Activated CD8-positive, alpha-beta memory T cell treated with anti-CD3 and anti-CD28 coated beads for 24 hours (primary cell): ENCODE data around the gene COQ8A.
"Not testable (repeated sequence)": the region's sequence is repeated elsewhere in the genome, so short reads cannot be mapped to it uniquely, and the experiment has no call there.

Experiments
- DNase-seq: peaks from one replicate; pipeline ENCODE4 v3.0.0-alpha.2; 2020

COQ8A gene

DNA sequence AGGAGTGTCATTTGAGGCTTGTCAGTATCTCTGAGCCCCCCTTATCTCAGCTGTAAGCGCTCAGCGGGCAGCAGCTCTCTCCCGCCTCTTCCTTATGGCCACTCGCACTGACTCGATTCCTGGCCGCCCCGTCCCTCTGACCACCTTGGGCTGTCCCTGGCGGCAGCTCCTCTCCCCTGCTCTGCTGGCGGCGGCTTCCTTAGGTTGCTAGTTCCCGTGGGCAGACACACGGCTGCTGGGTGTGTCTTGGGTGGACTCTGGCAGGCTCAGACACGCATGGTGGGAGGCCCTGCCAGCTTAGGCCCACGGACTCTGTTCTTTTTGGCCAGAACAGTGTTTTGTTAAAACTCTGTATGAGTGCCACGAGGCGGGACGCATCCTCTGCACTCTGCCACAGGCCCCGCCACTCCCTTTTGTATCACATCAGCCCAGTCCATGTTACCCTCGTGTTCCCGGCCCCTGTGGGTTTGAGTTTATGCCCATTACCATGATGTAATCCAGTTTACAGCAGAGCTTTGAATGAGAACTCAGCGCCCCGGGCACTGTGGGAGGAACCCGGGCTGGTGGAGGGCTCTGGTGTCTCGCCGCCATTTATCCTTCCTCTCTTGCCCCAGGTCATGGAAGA, 45.9 kb downstream of the COQ8A start:
- DNase-seq, result no peak

DNA sequence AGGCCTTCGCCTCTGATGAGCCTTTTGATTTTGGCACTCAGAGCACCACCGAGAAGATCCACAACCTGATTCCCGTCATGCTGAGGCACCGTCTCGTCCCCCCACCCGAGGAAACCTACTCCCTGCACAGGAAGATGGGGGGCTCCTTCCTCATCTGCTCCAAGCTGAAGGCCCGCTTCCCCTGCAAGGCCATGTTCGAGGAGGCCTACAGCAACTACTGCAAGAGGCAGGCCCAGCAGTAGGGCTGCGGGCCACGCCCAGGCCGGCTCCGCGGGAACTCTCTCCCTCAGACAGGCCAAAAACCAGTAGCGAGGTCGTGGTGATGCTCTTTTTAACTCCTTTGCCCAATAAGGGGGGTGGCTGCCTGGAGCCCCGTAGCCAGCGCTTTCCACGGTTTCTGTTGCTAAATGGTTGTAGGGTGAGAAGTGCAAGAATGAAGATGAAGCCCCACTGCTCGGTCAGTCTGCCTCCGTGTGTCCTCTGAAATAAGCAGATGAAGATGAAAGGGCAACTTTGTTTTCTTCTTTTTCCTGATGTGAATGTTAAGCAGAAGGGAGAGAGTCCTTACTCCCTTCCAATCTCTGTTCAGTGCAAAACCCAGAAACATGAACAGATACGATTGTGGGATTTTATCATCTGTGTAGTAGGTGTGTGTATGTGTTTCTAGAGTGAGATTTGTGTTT, 46.5 kb downstream of the COQ8A start:
- DNase-seq, result no peak

DNA sequence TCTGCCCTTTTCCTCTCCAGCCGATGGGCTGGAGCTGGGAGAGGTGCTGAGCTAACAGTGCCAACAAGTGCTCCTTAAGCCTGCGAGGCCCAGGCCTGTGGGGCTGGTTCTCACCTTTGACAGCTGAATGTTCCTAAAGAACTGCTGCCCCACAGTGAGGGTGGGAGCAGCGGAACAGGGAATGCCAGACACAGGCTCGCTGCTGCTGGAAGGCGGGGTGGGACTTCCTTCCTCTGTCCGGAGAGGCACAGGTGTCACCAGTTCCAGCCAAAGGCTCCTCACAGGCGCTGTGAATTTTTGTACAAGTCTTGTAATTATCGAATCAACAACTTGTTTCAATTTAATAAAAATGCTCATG, 47.1 kb downstream of the COQ8A start:
- DNase-seq, result no peak

DNA sequence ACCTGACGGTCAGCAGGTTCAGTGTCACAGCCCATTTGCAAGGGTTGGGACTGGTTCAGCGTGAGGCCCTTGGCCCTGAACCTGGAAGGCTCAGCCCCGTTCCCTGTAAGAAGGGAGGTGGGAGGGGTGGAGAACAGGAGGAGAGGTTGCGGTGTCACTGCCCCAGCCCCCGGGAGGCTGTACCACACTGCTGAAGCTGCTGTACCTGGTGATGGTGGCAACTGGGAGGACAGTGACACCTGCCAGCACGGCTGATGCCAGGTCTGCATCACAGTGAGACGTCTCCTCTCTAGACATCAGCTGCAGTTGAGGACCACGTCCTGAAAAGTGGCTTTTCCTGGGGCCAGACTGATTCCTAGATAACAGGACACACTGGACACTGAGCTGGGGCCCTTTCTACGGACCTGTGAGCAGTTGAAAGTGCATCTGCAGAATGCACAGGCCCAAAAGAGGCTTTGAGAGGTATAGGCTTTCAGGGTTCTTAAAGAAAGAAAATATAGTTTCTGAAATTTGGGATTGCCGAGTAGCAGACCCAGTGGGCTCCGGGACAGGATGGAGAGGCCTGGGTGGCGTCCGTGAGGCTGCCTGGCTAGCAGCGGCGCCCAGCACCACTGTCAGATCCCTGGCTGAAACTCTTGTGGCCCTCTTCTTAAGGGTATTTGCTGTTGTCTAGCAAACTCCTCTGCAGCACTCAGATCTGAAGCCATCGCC, 47.7 kb downstream of the COQ8A start:
- DNase-seq, result no peak

DNA sequence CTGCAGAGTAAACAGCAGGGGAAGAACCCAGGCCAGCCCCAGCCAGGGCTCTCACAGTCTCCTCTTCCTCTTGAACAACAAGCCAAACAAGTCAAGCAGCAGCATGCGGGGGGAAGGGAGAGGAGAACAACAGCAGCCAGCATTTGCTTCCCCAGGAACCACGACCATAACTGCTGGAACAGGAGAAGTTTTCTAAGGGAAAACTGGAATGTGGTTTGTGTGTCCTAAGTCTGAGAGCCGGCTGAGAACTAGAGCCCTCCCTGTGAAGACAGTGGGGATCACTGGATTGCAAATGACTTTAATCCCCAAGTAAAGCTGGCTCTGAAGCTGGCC, 48.2 kb downstream of the COQ8A start:
- DNase-seq, result no peak

DNA sequence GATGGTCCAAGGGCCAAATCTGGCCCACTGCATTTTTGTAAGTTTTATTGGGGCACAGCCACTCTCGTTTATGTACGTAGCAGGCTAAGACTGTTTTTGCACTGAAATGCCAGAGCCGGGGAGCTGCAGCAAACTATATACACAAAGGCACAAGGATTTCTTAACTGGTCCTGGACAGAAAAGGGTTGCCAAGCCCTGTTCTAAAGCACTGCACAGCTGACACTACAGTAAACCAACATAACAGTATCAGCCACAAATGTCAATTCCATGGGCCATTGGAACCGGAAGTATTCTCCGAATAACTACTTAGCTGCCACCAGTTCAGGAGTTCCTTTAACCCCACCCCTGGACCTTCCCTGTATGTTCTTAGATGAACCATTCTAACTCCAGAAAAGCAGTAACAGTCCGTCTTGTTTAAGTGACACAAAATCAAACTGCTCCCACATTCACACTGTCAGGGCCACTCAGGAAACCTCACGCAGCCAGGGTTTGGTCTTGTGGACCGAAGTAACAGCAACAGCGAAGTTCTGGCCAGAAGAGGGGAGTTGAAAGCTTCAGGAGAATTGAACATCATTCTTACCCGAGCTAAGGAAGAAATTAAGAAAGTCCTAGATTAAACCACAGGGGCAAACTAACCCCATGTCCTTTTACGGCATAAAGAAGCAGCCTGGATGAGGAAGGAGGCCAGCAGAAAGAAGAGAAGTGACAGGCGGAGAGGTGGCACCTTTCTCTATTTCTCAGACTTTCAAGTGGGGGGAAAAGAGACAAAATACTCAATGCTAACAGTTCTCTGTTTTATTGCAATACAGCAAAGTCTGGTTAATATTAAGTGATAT, 49.2 kb downstream of the COQ8A start:
- peak; percentile 54 for DNase-seq

DNA sequence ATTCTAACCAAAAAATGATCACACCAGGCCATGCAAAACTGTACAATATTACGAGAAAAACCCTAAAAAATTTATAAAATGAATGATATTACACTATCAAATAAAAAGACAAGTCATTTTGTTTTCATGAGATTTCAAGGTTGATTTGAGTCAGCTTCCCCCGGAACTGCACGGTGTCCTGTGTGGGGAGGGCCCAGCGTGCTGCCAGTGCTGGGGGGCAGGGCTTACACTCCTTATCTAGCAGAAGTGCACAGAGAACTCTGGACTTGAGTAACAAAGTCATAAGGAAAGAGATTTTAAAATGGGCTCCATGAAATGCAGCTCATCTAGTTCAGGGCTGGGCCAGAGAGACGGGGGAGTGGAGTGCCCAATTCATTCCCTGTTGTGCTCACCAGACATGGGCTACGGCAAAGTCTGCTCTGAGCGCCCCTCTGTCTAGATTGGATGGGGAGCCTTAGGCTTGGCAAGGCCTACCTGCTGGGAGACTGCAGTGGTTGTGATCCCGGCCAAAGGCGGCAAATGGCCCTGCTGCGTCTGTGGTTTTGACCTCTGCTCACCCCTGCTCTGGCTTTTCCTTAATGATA, 50.1 kb downstream of the COQ8A start:
- DNase-seq, result peak; percentile 74

DNA sequence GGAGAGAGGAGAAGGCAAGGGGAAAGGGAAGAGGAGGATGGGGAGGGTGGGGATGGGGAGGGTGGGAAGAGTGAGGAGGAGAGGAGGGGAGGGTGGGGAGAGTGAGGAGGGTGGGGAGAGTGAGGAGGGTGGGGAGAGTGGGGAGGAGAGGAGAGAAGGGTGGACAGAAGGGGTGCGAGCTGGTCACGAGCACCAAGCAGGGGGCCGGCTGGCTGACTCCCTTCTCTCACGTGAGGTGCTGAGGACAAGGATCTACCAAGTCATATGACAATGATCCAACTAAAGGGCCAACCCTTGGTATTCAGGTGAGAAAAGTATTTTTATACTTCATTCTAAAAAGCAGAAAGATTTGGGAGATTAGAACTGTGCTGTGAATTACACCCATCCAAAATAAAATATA, 51.8 kb downstream of the COQ8A start:
- no peak for DNase-seq

DNA sequence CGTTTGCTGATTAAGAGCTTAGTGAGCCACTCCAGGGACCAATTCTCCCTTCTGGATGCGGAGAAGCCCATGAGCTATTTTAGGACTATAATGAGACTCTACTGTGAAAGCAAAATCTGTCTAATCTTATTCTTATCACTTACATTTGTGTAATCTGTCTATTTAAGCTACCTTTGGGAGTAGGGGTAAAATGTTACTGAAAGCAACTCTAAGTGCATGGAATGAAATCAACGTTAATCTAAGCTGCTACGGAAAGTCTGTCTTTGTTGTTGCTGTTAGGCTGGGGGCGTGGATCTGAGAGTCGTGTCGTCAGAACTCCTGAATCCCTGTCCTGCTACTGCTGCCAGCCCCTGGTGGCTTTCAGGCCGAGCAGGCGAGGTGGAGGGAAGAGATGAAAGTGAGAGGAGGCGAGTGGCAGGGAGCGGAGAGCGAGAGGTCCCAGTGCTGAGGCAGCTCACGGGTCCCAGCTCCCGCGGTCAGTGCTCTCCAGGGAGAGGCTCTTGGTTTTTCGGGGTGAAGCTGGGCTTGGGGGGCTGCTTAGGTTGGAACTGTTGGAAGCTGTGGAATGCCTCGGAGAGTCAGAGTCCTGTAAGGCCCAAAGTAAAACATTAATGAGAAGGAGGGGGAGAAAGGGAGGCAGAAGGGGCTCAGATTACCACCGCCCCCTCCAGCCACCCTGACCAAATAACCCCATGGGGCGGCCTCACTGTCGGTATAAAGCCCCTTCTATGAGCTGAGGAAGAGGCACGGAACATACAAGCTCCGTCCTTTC, 53.9 kb downstream of the COQ8A start:
- DNase-seq, result no peak

DNA sequence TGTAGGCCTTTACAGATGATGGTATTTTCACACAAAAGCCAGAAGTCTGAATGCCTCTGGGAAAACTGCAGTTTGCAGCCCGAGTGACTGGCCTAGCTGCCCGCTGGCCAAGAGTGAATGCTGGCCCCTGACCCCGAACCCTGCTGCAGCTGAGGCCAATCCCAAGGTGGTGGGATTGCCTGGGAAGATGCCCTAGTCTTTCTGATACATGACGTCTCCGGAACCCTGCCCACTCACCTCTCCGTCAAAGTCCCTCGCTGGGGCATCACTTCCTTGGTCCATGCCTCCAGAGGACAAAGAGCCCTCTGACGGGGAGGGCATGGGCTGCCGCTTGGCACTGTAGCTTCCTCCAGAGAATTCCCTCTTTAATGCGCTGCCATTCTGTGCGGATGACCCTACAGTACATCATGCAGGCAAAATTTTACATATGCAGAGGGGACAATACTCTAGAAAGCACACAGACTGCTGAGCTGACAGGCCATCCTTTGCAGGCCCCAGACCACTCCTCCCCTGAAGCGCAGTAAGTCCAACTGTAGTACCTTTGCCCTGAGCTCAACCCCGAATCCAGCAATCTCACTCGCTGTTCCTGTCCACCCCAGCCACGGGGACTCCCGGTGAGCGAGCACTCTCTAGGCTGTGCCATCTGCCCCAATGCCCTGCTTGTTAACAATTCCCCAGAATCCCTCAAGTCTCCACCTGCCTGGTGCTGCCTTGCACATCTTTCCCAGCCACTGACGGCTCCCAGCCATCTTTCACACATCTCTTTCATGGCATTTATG, 54.7 kb downstream of the COQ8A start:
- no peak for DNase-seq

DNA sequence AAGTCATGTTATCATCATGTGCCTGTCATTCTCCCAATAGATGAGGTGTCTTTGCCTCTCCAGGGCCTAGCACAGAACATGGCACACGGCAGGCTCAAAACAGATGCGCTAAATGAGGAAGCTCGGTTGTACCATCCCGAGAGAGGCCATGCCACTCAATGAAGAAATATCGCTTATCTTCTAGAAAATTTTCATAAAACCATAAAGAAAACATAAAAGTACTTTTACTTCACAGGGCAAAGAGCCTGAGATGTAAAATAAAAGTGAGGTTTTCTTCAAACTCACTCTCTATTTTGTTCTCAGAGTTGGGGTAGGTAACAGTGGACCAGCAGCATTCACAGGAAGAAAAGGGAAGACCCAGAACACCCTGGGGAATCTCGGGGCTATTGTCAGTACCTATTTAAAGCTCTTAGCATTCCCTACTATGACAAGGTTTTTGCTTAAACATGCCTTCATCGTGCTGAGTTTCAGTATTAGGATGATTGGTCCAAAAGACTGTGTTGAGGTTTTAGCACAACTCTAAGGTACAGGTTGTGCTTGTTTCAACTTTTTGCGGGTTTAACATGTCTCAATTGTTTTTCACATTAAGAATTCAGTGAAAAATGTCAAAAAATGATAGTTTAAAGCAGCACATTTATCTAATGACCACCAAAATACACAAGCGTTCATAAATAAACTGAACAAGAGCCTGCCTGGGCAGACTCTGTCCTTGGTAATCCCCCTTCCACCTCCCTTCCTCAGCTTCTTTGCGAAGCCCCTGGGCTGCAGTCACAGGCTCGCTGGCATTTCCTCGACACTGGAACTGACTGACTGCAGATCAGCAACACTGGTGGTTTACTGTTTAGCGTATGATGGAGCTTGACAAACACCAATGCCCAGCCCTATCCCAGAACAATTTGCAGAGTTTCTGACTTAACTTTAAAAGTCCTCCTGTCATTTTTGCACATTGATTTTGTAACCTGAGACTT, 55.6 kb downstream of the COQ8A start:
- no peak for DNase-seq

DNA sequence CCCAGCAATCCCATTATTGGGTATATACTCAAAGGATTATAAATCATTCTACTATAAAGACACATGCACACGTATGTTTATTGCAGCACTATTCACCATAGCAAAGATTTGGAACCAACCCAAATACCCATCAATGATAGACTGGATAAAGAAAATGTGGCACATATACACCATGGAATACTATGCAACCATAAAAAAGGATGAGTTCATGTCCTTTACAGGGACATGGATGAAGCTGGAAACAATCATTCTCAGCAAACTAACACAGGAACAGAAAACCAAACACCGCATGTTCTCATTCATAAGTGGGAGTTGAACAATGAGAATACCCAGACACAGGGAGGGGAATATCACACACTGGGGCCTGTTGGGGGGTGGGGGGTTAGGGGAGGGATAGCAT, 59.5 kb downstream of the COQ8A start:
- not testable (repeated sequence) for DNase-seq

DNA sequence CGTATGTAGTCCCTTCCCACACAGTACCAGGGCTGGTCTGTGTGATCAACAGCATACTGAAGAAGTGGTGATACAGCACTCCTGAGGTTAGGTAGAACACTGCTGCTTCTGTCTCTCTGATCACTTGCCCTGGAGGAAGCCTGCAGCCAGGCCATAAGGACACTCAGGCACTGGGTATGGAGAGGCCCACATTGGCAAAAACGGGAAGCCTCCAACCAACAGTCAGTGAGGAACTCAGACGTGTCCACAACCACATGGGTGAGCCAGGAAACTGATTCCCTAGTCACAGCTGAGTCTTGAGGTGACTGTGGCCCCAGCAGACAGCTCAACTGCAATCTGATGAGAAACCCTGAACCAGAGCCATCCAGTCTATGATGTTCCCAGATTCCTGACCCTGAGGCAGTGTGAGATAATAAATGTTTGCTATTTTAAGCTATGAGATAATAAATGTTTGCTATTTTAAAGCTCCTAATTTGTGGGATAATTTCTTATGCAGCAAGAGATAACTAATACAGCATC, 62.5 kb downstream of the COQ8A start:
- no peak for DNase-seq

DNA sequence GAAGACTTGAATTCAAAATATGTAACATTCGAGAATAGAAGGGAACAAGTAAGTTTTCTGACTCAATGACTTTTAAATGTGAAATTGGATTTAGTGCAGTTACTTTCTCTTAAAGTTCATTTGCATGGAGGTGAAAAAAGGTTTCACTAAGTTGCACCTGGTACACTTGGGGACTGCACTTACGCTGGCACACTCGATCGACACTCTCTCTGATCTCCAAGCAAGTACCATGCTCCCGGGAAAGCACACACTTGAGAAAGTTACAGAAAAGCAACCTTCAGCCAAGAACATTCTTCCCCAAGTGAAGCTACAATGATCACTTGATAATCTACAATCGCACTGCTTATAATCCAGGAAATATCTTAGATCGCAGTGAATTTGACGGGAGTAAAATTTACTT, 63.1 kb downstream of the COQ8A start:
- no peak for DNase-seq

DNA sequence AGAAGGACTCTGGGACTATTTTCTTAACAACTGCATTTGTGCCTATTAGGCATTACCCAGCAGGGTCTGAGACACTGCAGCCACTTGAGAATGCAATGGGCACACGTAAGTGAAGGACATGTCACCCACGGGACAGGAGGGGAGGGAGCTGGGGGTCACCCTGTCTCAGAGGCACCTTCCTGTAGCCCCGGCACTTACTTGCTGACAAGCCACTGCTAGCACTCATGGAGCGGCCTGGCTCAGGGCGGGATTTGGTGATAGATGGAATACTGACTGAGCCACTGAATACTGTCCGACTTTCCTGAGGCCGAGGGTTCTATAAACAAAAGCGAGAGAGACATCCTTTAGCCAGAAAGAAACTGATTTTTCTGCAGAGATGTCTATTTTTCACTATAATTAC, 64.7 kb downstream of the COQ8A start:
- no peak for DNase-seq

DNA sequence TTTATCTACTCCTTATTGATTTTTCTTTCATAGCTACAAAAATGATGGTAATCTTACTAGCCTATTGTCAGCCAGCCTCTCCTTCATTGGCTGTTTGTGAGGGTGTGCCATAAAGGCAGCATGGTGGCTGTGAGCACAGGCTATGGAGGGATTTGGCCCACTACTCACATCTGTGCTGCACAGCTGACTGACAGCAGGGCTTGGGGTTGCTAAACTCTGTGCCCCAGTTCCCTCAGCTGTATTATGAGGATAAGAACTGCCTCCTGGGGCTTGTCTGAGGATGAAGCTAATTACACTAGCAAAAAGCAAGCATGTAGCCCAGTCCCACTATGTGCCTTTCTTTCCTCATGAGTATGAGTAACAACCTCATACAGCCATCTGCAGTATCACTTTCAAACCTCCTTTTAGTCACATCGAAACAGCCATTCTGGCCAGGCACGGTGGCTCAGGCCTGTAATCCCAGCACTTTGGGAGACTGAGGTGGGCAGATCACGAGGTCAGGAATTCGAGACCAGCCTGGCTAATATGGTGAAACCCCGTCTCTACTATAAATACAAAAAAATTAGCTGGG, 66.2 kb downstream of the COQ8A start:
- no peak for DNase-seq

DNA sequence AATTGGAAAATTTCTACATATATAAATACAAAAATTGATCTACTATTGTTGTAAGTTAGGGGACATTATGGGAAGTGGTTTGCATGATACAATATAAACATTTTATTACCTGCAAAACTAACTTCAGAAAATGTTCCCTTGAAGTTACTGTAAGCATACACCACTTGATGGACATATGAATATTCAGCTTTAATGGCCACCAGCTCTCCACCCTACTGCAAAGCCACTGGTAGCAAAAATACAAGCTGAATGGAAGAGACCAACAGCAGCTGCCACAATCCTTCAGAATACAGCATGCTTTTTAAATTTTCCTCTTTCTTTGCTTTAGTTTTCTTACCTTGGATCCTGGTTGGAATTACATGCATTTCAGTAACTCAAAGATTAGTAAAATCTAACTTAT, 69.8 kb downstream of the COQ8A start:
- no peak for DNase-seq

DNA sequence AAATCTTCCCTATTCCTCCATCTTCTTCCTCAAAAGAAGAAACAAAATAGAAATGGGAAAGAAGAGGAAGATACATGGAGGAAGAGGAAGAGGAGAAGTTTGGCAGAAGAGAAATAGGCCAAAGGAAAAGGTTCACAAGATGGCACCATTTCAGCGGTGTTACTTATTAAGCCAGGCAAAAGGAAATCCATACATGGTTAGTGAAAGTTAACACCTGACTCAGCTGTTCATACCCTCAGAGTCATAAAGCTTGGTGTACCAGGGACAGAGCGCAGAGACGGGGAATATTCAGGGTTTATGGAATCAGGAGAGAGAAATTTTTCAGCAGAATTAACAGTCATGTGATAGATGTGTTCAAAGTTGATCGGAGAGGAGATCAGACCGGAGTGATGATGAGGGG, 70.6 kb downstream of the COQ8A start:
- DNase-seq, result no peak

DNA sequence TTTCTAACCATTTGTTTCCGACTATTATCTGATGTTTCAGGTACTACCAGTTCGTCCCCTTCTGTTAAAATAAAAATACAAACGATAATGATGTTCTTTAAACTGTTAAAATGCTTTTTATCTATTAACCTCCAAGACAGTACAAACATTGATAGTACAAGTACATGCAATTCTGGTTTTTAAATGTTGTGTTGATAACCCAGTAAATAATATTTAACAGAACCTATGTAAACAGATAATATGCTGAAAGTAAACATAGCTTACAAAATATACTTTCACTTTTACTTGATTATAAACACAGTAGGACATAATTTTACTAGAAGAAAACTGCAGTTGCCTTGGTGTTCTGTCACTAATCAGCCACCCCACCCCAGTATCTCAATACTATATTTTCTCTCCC, 76.9 kb downstream of the COQ8A start:
- DNase-seq, result no peak

DNA sequence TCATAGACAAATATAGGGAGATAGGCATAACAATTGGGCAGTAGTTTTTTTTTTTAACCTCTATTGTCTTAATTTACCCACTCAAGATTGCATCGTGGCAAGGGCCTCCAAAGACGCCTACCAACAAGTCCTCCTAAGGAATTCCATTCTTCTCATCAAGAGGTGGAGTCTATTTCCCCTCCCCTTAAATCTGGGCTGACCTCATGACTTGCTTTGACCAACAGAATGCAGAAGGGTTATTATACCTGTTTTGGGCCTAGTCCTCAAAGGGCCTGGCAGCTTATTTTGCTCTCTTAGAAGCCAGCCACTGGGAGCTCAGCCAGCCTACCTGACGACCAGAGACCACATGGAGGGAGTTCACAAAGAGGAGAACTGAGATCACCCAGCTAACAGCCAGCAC, 92.3 kb downstream of the COQ8A start:
- no peak for DNase-seq
